Activated CD4-positive, alpha-beta T cell treated with anti-CD3 and anti-CD28 coated beads, Interleukin-2, amount 50 U/mL, for 48 hours (primary cell): ENCODE results near the gene BLCAP.
"Not testable (repeated sequence)": the region's sequence is repeated elsewhere in the genome, so short reads cannot be mapped to it uniquely, and the experiment has no call there.

Experiments used
- DNase-seq, 2 experiments: peaks; one replicate each; pipeline ENCODE4 v3.0.0-alpha.2; 2020

BLCAP gene

GRCh38 chr20:37513779-37514359, 13.8 kb downstream of the BLCAP start:
- no peak for DNase-seq

GRCh38 chr20:37511610-37512275, 15.9 kb downstream of the BLCAP start:
- no peak for DNase-seq

- no peak for DNase-seq
Observed at GRCh38 chr20:37510226-37510625, 17.4 kb downstream of the BLCAP start.

- no peak for DNase-seq
Observed at GRCh38 chr20:37506152-37506725, 21.4 kb downstream of the BLCAP start.

GRCh38 chr20:37505263-37506151, 22.2 kb downstream of the BLCAP start:
- no peak for DNase-seq

GRCh38 chr20:37504404-37505096, 23.1 kb downstream of the BLCAP start:
- no peak for DNase-seq

- no peak for DNase-seq
Observed at GRCh38 chr20:37503256-37503927, 24.3 kb downstream of the BLCAP start.

- no peak for DNase-seq
Observed at GRCh38 chr20:37502654-37503053, 25.0 kb downstream of the BLCAP start.

GRCh38 chr20:37501940-37502339, 25.7 kb downstream of the BLCAP start:
- DNase-seq = no peak

GRCh38 chr20:37500311-37500710, 27.4 kb downstream of the BLCAP start:
- DNase-seq = no peak

GRCh38 chr20:37498066-37498665, 29.5 kb downstream of the BLCAP start:
- no peak for DNase-seq

GRCh38 chr20:37494796-37495195, 32.9 kb downstream of the BLCAP start:
- no peak for DNase-seq

GRCh38 chr20:37494301-37494700, 33.4 kb downstream of the BLCAP start:
- DNase-seq = no peak

- no peak for DNase-seq
Observed at GRCh38 chr20:37492945-37493344, 34.7 kb downstream of the BLCAP start.

- no peak for DNase-seq
Observed at GRCh38 chr20:37492096-37492625, 35.5 kb downstream of the BLCAP start.

GRCh38 chr20:37490663-37491350, 36.9 kb downstream of the BLCAP start:
- DNase-seq = no peak

GRCh38 chr20:37486209-37486608, 41.5 kb downstream of the BLCAP start:
- not testable (repeated sequence) for DNase-seq

- DNase-seq = no peak
Observed at GRCh38 chr20:37484331-37484730, 43.3 kb downstream of the BLCAP start.

- DNase-seq = no peak
Observed at GRCh38 chr20:37481610-37482009, 46.1 kb downstream of the BLCAP start.

- no peak for DNase-seq
Observed at GRCh38 chr20:37480919-37481318, 46.8 kb downstream of the BLCAP start.
